ENCODE measurements around the gene VSIR.

Gene VSIR

DNA sequence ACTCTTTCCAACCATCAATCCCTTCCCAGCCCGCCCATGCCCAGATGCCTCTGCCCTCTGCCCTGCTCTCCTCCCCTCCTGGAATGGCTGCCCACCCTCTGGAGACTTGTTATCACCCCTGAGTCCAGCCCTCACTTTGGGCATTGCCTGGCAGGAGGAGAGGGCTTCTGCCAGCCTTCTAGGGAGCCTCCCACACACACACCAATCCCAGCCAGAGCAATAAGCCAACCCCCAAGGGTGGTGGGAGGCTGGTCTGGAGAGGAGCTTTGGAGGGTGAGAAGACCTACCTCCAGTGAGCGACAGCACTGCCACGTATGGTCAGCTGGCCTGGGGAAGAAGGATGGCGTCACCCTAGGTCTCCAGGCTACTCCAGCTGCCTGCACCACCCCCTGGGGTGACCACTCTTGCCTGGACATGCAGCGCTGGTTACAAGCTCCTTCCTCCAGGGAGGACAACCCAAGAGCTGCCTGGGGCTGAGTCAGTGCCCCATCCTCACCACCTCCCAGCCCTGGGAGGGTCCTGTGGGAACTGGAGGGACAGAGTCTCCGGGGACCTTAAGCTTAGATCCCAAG, 62.2 kb downstream of the VSIR start:
- no peak for DNase-seq

DNA sequence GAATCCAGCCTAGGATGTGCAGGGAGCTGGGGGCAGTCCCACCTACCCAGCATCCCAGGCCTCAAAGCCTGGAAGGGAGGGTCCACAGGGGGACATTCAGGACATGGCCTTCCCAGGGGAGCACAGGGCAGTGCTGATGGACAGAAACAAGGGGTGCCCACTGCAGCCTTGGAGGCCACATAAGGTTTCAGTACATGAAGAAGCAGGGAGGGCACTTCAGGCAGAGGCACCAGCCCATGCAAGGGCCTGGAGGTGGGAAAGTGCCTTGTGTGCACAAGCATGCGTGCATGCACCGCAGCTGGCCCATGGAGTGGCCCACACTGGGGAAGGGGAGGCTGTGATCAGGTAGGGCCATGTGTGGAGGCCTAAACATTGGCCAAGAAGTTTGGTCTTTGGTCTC, 62.8 kb downstream of the VSIR start:
- no peak for DNase-seq

DNA sequence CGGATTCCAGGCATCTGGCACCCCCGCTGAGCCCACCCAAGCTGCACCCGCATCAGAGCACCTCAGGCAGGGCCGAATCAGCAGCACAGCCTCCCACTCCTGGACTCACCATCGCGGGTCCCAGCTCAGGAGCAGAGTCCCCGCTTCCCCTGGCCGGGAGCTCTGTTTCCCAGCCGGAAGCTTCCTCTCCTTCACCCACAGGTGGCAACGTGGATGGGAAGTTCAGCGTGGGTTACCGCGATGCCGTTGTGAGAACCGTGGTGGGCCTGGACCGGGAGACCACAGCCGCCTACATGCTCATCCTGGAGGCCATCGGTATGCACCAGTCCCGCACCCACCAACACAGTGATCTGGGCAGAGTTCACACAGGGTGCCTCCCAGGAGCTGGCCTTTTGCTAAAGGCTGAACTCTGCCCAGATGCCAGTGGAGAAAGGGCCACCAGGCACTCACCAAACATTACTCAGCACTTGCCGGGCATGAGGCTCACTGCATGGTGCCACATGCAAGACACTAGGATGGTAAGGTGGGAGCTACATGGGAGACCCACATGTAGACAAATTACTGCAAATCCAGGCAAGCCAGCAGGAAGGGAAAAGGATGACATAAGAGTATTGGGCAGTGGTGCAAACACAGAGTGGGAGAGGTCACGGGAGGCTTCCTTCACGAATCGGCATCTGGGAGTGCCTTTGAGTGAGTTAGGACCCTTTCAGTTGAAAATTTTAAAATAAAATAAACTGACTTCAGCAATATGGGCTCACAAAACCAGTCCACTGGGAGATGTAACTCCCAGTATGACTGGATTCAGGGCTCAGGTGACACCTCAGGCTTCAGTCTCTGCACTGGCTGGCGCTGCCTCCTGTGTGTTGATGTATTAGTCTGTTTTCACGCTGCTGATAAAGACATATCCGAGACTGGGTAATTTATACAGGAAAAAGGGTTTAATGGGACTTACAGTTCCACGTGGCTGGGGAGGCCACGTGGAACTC, 64.1 kb downstream of the VSIR start:
- no peak for DNase-seq

DNA sequence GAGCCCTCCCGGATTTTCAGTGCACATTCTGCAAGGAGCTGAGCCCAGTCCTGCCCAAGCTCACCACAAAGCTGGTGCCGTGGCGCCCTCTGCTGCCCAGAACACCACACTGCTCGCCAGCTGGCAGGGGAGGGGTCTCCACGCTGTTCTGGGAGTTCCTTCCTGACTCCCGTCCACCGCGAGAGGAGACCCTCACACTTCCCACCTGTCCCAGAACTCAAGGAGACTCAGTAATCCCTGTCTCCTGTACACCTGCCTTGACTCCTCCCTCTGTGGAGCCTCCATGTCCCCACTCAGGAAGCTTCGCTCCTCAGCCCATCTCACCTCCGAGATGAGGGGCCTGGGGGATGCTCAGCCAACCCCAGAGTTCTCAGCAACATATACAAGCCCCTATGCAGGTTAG, 65.0 kb downstream of the VSIR start:
- DNase-seq = peak; percentile 16 to 22

DNA sequence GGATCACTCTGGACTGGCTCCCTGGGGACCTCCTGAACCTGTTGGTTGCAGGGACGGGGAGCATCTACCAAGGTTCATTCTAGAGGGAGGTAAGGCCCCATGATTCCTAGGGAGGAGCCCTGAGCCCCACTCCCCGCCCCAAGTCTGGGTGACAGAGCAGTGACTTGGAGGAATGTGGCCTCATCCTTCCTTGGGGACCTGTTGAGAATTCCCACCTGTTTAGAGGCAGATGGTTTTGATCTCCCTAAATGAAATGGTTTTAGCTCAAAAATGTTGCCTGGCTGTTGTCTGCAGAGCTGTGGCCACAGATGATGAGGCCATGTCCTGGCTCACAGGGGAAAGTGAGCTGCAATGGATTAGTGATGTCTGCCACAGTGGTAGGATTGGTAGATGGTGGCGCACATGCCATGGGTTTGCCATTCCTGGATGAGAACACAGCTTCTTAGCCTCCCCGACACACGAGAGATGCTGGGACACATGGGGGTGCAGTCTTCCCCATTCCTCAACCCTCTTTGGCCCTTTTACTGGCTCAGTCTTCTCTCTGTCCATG, 66.0 kb downstream of the VSIR start:
- DNase-seq = no peak

DNA sequence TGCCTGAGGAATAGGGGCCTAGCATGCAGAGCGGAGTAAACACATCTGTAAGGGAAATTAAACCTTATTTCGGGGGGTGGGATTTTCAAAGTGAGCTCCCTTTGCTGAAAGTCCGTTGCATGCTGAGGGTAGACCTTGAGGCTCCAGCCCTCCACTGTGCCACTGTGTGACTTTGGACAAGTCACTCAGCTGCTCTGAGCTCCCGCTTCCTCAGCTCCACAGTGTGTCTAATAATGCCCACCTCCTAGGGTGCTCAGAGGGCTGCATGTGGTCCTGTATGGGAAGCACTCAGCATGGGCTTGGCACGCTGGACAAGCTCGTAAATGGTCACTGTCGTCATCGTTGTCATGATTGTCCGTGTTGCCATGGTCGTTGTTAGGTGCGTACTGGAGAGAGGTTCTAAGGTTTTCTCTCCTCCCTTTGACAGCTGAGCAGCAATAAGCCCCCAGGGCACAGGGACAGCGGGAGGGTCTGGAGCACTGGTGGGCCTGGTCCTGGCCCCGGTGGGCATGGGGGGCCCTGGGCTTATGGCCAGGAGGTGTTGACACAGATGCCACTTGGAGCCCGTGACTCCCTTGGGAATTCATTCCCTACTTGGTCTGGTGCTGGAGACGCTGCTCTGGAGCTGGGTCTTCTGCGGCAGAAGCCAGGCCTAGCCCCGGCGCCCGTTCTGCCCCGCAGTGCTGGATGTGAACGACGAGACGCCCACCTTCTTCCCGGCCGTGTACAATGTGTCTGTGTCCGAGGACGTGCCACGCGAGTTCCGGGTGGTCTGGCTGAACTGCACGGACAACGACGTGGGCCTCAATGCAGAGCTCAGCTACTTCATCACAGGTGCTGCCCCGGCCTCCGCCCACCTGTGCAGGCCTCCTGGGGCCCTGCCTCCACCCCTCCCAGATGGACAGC, 66.9 kb downstream of the VSIR start:
- no peak for DNase-seq

DNA sequence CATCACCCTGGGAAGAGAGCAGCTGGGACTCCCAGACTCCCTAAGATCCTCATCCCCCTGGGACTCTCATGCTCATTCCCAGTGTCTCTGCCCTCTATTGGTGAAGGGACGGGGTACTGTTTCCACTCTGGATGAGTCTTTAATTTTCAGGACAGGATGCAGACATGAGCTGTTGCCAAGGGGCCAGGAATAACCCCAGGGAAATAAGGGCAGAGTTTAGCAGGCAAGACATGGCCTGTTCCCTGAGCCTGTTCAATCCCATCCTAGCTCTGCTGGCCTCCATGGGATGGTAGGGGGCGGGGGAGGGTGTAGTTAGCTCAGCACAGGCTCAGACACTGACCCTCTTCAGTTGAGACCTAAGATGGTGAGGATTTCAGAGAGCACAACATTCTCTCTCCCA, 67.7 kb downstream of the VSIR start:
- DNase-seq = no peak

DNA sequence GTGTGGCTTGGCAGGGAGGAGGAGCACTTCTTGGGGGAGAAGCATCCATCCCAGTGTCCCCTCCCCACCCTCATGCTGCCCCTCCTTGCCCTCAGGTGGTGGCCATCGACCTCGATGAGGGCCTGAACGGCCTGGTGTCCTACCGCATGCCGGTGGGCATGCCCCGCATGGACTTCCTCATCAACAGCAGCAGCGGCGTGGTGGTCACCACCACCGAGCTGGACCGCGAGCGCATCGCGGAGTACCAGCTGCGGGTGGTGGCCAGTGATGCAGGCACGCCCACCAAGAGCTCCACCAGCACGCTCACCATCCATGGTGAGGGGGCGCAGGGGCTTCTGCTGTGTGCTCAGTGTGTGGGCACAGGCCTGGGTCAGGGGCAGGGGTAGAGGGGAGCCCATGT, 68.5 kb downstream of the VSIR start:
- no peak for DNase-seq

DNA sequence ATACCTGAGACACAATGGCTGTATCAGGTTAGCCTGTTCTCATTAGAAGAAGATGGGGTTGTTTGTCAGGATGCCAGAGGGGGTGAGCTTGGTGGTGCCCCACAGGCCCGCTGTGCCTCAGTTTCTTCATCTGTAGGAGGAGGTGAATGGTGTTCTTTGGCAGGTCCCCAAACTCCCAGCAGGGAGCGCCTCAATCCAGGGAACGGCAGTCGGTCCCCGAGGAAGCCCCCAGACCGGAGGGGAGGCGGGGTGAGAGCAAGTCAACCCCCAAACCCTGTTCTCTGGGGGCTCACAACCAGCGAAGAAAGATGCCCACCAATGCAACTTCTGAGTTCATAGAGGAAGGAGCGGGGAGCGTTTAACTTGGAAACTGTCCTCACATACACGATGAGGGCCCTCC, 69.7 kb downstream of the VSIR start:
- no peak for DNase-seq

DNA sequence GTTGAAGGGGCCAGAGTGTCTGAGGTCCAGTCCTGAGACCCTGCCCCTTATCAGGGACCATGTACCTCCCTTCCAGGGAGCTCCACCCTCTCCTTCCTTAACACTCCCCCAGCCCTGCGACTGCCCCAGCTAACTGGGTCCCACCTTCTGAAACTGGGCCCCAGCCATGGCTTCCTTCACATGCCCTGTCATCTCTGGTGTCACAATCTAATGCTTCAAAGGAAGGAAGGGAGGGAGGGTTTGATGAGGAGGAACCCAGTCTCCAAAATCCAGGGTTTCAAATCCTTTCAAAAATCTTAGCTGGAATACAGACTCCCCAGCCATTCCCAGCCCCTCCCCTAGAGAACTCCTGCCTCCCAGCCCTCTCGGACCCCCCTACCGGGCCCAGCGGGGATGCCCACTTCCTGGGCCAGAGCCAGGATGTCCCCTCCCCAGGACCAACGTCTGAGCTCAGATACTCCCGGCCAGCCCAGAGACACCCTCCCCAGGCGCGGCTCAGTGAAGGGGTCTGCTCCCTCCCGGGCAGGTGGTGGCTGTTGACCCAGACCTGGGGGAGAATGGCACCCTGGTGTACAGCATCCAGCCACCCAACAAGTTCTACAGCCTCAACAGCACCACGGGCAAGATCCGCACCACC, 71.7 kb downstream of the VSIR start:
- no peak for DNase-seq

DNA sequence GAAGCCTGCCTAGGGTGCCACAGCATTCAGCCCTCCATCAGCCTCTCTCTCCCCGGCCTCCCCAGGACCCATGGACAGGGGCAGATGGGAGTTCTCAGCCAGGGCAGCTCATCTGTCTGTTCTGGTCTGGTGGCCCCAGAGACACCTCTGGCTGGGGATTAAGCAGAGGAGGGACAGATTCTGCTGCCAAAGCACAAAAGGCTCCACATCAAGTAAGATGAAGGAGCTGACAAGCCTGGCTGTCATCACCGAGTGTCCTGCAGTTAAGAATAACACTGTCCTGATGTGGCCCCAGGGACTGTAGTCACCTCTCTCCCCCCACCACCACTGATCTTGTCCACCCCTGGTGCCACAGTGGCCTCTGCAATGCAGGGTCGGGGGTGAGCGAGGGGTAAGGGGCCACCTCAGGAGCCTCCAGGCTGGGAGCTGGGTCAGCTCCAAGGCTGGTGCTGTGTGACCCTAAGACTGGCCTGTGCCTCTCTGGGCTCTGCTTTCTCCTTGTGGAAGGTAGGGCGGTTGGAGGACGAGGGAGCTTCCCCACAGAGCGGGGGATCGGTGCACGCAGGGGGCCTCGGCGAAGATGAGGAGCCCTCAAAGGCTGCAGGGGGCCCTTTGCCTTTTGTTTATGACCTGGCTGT, 72.5 kb downstream of the VSIR start:
- no peak for DNase-seq

DNA sequence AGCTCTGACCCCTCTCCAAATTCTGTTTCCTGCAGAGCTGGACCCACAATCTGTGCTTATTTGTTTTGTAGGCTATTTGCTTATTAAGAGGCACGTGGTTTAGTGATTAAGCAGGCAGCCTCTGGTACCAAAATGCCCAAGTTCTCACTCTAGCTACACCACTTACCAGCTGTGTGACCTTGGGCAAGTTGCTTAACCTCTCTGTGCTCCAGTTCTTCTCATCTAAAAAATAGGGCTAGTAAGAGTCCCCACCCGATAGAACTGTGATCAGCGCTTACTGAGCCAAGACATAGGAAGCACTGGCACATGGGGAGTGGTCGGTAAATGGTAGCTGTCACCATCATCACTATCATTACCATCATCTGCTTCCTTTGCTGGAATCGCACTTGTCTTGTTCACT, 74.6 kb downstream of the VSIR start:
- no peak for DNase-seq

DNA sequence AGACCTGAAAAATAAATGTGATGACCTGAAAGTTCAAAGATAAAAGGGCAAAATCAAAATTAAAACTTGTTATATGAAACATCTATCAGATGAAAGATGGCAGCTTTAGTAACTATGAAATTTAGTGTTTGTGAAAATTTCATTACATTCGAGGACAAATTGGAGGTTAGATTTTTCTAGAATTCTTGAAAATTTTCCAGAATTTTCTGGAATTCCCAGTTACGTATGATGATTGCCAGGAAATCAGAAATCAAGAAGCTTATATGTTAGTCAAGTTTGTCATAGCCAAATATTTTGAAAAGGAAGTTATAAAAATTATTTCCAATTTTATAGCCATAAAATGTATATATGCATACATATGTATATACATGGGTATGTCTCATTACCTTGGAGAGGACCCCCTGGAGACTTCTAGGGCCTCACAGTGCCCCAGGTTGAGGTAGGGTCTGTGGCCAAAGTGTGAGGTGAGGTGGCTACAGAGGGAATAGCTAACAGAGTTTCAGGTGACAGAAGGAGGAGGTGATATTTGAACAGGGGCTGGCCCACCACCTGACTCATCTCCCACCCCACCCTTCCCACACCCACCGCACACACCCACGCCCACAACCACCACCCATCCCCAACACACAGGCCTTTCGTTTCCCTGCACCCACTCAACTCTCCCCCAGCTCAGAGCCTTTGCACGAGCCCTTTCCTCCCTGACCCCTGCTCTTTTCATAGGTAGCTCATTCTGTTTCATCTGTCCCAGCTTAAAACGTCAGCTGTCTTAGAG, 75.2 kb downstream of the VSIR start:
- DNase-seq = no peak

All from bone marrow (tissue), 2 donors.